Measurements from ENCODE around the gene PLD6.

- TF ChIP-seq CTCF (conservative IDR thresholded peaks at IDR 0.05; ENCODE audit: low read depth, low read length) (no peak), EZH2 (IDR thresholded peaks at IDR 0.05; ENCODE audit: borderline replicate concordance, low read depth, low read length, poor library complexity, severe bottlenecking) (no peak)
Observed at GRCh38 chr17:17153071-17153470, 53.1 kb downstream of the PLD6 start.
